ENCODE measurements around the gene FAM72B.
"Not testable (repeated sequence)": the region's sequence is repeated elsewhere in the genome, so short reads cannot be mapped to it uniquely, and the experiment has no call there.

Gene FAM72B

DNA sequence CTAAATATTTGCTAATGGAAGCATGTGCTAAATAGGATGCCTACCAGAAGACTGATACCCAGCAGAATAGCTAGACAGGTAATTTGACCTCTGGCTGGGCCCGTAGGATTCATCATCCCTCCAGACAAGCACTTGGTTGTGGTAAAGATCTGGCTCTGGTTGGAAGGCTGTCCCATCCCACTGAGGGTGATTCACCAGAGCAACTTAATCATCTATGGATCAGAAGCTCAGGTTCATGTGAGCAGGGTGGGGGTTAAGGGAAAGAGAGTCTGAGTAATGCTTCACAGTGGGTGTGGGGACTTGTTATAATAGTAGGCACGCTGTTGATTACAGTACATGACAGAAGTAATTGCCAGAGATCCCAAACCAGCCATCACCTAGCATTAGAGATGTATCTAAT is 26.5 kb downstream of the FAM72B start:
- not testable (repeated sequence) for H3K9ac ChIP-seq (ENCODE audit: low read depth, low read length); H3K36me3 ChIP-seq (ENCODE audit: insufficient read depth, low read depth, low read length); H3K27me3 ChIP-seq (ENCODE audit: insufficient read depth, low read length); H3K4me1 ChIP-seq (ENCODE audit: insufficient read depth, low read length); H3K4me3 ChIP-seq (ENCODE audit: low read length); H3K27ac ChIP-seq (ENCODE audit: low read length); H3K9me3 ChIP-seq (ENCODE audit: insufficient read depth, low read depth, low read length)

DNA sequence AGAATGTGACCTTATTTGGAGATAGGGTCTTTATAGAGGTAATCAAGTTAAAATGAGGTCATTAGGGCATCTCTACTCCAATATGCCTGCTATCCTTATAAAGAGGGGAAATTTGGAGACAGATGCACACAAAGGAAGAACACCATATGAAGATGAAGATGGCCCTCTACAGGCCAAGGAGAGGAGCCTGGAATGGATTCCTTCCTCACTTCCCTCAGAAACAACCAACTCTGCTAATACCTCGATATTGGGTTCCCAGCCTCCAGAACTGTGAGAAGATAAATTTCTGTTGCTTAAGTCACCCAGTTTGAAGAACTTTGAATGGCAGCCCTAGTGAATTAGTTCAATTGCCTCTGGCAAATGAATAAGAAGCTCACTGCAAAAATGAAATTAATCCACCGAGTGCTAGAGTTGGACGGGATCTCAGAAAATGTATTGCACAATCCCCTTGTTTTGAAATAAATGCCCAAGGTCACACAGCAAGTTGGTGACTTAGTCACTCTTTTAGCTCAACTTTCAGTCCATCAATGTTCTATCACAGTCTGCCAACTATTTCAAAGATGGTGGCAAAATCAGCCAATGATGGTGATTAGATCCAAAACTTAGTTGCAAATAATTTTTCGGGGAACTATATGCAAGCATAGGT is 27.1 kb downstream of the FAM72B start:
- H3K9ac ChIP-seq (ENCODE audit: low read depth, low read length) = not testable (repeated sequence)

DNA sequence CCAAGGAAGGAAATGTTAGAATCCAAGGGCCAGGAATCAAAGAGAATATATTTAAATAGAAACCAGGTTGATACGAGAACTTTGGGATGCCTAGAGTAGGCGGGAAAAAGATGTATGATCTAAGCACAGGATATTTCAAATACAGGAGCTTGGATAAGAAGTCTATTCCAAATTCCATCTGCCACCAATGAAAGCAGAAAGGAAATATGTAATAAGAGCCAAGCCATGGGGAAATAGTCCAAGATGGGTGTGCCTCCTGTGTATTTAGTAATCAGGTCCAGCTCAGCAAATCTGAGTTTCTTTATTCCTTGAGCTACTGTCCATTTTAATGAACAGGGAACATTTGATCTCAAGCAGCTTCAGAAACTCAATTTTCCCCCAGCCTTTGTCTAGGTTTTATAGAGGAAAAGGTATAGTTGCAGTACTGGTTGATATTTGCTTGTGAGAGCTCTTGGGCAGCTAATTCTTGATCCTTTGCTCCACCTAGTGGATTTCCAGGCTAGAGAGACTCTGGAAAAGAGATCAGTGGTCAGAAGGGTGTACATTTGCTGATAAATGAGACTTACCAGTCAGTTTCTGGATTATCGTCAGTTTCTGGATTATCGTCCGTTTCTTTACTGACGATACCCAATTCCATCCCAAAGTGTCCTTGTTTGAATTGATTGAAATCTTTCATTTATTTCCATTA is 28.3 kb downstream of the FAM72B start:
- H3K4me3 ChIP-seq (ENCODE audit: low read length); H3K9ac ChIP-seq (ENCODE audit: low read depth, low read length); H3K27ac ChIP-seq (ENCODE audit: low read length); H3K27me3 ChIP-seq (ENCODE audit: insufficient read depth, low read length); H3K9me3 ChIP-seq (ENCODE audit: insufficient read depth, low read depth, low read length); H3K36me3 ChIP-seq (ENCODE audit: insufficient read depth, low read depth, low read length); H3K4me1 ChIP-seq (ENCODE audit: insufficient read depth, low read length): not testable (repeated sequence)

More for the DNA sequence above, 27.1 kb downstream of the FAM72B start:
- not testable (repeated sequence) for H3K27me3 ChIP-seq (ENCODE audit: insufficient read depth, low read length); H3K4me3 ChIP-seq (ENCODE audit: low read length); H3K36me3 ChIP-seq (ENCODE audit: insufficient read depth, low read depth, low read length); H3K27ac ChIP-seq (ENCODE audit: low read length); H3K4me1 ChIP-seq (ENCODE audit: insufficient read depth, low read length); H3K9me3 ChIP-seq (ENCODE audit: insufficient read depth, low read depth, low read length)

DNA sequence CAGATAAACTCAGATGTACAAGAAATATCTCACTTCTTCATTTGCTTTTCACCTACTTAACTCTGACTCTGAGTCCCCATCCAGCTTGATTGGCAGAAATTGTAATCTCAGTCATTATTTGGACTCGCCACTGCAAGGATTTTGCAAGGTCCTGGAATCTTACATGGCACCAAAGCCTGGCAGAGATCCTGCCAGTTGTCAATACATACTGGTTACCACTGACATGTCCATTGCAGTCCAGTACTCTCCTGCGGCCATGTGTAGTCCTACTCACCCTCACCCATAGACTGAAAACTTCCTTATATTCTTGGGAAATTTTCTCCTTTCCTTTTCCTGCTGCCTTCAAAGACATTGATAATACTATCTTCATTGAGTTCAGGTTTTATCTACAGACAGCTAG is 29.3 kb downstream of the FAM72B start:
- not testable (repeated sequence) for H3K9me3 ChIP-seq (ENCODE audit: insufficient read depth, low read depth, low read length); H3K9ac ChIP-seq (ENCODE audit: low read depth, low read length); H3K4me1 ChIP-seq (ENCODE audit: insufficient read depth, low read length)

DNA sequence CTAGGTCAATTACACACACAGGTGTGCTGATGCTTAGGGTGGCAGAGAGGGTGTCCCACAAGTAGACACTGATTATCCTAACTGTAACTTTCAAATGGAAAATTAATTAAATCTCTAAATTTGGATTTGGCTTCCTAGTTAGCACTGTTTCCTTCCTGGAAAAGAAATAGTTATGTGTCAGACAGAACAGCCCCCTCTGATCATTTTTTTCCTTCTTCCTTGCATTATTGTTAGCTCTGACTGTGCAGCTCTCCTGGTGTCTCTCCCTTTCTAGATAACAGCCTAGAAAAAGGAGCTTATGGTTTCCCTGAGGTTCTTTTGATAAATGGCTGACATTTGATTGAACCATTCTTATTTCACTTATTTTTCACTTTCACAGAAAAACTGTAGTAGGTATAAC is 31.4 kb downstream of the FAM72B start:
- not testable (repeated sequence) for H3K9ac ChIP-seq (ENCODE audit: low read depth, low read length); H3K4me3 ChIP-seq (ENCODE audit: low read length); H3K9me3 ChIP-seq (ENCODE audit: insufficient read depth, low read depth, low read length); H3K27me3 ChIP-seq (ENCODE audit: insufficient read depth, low read length); H3K4me1 ChIP-seq (ENCODE audit: insufficient read depth, low read length); H3K36me3 ChIP-seq (ENCODE audit: insufficient read depth, low read depth, low read length); H3K27ac ChIP-seq (ENCODE audit: low read length)

More for the DNA sequence above, 29.3 kb downstream of the FAM72B start:
- not testable (repeated sequence) for H3K27me3 ChIP-seq (ENCODE audit: insufficient read depth, low read length); H3K4me3 ChIP-seq (ENCODE audit: low read length); H3K27ac ChIP-seq (ENCODE audit: low read length); H3K36me3 ChIP-seq (ENCODE audit: insufficient read depth, low read depth, low read length)

DNA sequence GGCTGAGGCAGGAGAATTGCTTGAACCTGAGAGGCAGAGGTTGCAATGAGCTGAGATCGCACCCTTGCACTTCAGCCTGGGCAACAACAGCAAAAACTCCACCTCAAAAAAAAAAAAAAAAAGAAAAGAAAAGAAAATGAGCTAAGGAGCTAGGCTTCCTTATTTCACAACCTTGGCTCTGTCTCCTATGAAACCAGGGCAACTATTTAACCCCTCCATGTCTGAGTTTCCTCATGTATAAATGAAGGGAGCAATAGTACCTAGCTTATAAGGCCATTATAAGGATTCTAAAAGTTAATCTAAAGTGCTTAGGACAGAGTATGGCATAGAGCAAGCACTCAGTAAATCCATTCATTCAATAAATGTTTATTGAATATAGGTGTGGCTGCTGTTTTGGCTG is 32.8 kb downstream of the FAM72B start:
- H3K9ac ChIP-seq (ENCODE audit: low read depth, low read length) = not testable (repeated sequence)

DNA sequence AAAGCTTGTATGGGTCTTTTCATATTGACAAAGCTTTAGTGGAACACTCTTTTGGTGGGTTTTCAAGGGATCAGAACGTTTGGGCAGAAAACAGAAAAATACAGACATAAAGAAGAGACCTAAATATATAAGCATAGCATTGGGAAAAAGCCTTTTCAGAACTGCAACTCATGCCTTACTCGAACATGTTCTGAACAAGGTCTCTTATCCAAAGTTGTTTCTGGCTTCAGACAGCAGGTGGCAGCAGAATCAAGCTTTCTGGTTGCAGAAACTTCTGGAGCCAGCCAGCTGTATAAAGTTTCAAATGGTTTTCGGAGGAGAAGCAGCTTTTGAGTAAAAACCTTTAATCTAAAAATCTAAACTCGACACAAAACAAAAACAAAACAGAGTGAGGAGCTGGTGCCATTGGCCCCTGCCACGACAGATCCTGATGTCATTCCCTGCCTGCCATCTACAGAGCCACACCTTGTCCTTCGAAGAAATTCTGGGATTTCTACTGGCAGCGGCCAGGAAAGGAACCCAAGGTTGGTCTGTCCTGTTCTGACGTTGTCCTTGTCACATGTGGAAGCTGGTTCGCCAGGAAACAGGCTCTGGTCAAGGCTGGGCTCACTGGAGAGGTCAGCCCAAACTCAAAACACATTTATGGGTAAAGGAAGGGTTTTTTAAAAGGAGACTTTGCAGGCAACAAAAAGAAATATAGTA is 35.5 kb downstream of the FAM72B start:
- not testable (repeated sequence) for H3K4me3 ChIP-seq (ENCODE audit: low read length); H3K4me1 ChIP-seq (ENCODE audit: insufficient read depth, low read length); H3K9me3 ChIP-seq (ENCODE audit: insufficient read depth, low read depth, low read length); H3K36me3 ChIP-seq (ENCODE audit: insufficient read depth, low read depth, low read length); H3K27me3 ChIP-seq (ENCODE audit: insufficient read depth, low read length); H3K27ac ChIP-seq (ENCODE audit: low read length); H3K9ac ChIP-seq (ENCODE audit: low read depth, low read length)

More for the DNA sequence above, 32.8 kb downstream of the FAM72B start:
- H3K36me3 ChIP-seq (ENCODE audit: insufficient read depth, low read depth, low read length); H3K4me3 ChIP-seq (ENCODE audit: low read length); H3K27me3 ChIP-seq (ENCODE audit: insufficient read depth, low read length); H3K9me3 ChIP-seq (ENCODE audit: insufficient read depth, low read depth, low read length); H3K27ac ChIP-seq (ENCODE audit: low read length); H3K4me1 ChIP-seq (ENCODE audit: insufficient read depth, low read length): not testable (repeated sequence)

DNA sequence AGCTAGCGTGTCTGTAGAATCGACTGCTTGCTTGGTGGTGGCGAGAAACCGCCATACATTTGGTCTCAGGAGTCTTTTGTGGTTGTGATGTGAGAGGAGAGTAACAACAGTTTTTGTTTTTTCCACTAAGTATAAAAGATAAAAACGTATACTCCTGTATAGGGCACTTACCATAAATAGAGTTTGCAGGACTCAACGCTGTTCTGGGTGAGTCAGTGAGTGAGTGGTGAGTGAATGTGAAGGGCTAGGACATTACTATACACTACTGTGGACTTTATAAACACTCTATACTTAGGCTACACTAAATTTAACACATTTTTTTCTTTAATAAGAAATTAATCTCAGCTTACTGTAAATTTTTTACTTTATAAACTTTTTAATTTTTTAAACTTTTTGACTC is 43.7 kb downstream of the FAM72B start:
- H3K4me3 ChIP-seq (ENCODE audit: low read length); H3K36me3 ChIP-seq (ENCODE audit: insufficient read depth, low read depth, low read length); H3K27ac ChIP-seq (ENCODE audit: low read length); H3K4me1 ChIP-seq (ENCODE audit: insufficient read depth, low read length); H3K9ac ChIP-seq (ENCODE audit: low read depth, low read length); H3K9me3 ChIP-seq (ENCODE audit: insufficient read depth, low read depth, low read length); H3K27me3 ChIP-seq (ENCODE audit: insufficient read depth, low read length): not testable (repeated sequence)

DNA sequence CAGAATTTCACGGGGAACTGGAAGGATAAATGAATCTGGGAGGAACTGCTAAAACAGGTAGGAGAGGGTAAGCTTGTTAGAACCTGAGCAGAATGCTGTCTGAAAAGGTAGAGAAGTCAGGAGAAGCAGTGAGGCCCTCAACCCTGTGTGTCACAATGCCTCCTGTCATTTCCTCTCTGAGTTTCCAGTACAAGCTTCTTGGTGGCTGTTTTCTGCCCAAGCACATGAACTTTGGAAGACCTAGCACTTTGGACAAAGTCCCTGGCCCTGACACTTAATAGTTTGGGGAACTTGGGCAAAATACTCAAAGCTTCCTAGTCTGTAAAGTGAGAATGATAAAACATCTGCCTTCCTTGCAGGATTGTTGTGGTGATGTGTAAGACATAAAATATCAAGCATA is 52.6 kb downstream of the FAM72B start:
- not testable (repeated sequence) for H3K4me1 ChIP-seq (ENCODE audit: insufficient read depth, low read length); H3K36me3 ChIP-seq (ENCODE audit: insufficient read depth, low read depth, low read length); H3K9me3 ChIP-seq (ENCODE audit: insufficient read depth, low read depth, low read length); H3K9ac ChIP-seq (ENCODE audit: low read depth, low read length); H3K4me3 ChIP-seq (ENCODE audit: low read length); H3K27ac ChIP-seq (ENCODE audit: low read length); H3K27me3 ChIP-seq (ENCODE audit: insufficient read depth, low read length)

DNA sequence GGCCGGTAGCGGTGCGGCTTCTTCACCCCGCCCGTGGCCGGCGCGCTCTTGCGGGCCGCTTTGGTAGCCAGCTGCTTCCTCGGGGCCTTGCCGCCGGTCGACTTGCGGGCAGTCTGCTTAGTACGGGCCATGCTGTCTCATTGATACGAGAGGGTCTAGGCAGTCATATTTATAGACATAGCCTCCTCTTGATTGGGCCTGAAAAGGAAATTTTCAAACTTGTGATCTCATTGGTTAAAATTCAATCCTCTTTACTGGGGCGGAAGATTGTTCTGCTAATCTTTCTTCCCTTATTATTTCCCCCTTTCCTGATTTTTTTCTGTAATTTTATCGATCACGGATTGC is 65.7 kb downstream of the FAM72B start:
- not testable (repeated sequence) for H3K4me1 ChIP-seq (ENCODE audit: insufficient read depth, low read length); H3K27me3 ChIP-seq (ENCODE audit: insufficient read depth, low read length); H3K36me3 ChIP-seq (ENCODE audit: insufficient read depth, low read depth, low read length); H3K4me3 ChIP-seq (ENCODE audit: low read length); H3K9ac ChIP-seq (ENCODE audit: low read depth, low read length); H3K27ac ChIP-seq (ENCODE audit: low read length); H3K9me3 ChIP-seq (ENCODE audit: insufficient read depth, low read depth, low read length)

Data from iPS-20b (cell line).